HCT116 (cell line): ENCODE measurements around the gene ZYG11B. TPM values are rescaled to one million over a fixed set of nuclear protein-coding genes. Genes with fewer than 3 reads are reported as not detected.

Experiments
- ATAC-seq: fragments of 200-7000 bp; cut with Tn5 transposase; 2 replicates; pipeline ENCODE4 v1.9.1; 2020; ENCODE audit warnings: mild to moderate bottlenecking, moderate library complexity
- BruUV-seq: library from RNA; stranded (reverse); fragments of 400-500 nt; replicated peaks from 2 replicates; lab custom pipeline; 2021; lab: Mats Ljungman, UMichigan
- CTCF ChIA-PET: fragments of 300-600 bp; sonication (Branson Sonifier 250); formaldehyde crosslinking; loops from one replicate; lab custom pipeline; 2021; ENCODE audit warnings: antibody characterized with exemption; lab: Charles Lee
- POLR2A ChIA-PET: fragments of 300-600, 350-600 bp; sonication (Branson Sonifier 250); formaldehyde crosslinking; loops from one replicate; lab custom pipeline; 2021; ENCODE audit warnings: antibody characterized with exemption; lab: Charles Lee
- RAD21 ChIA-PET, 2 experiments: fragments of 300-600 bp; sonication (Branson Sonifier 250); formaldehyde crosslinking; loops; one replicate each; lab custom pipeline; 2023; ENCODE audit warnings: low total read pairs in 2 of 2; ENCODE audit not compliant: uncharacterized antibody in 2 of 2, unreplicated experiment in 2 of 2, low non-redundant PET in 1 of 2; lab: Charles Lee
- DNase-seq: peaks from one replicate; pipeline ENCODE4 v3.0.0-alpha.2; 2010; ENCODE audit warnings: low read depth, low spot score
- H2AFZ ChIP-seq: fragments of 200-600 bp; shearing (Covaris generic), sonication (generic); 2 replicates; pipeline ENCODE4 v1.6.1; 2017; ENCODE audit warnings: low read depth, mixed run types, mixed read lengths, antibody characterized with exemption, low read length; ENCODE audit not compliant: poor library complexity, severe bottlenecking
- H3K27ac ChIP-seq: 2 replicates; pipeline ENCODE4 v1.5.1; 2012; ENCODE audit warnings: low read depth, low read length
- H3K27me3 ChIP-seq: fragments of 200-600 bp; sonication (generic); 2 replicates; pipeline ENCODE4 v1.6.1; 2016; ENCODE audit warnings: mixed run types, low read length, mixed read lengths; ENCODE audit not compliant: insufficient read depth
- H3K36me3 ChIP-seq, 2 experiments: fragments of 200-500 bp in 1 of 2; fragments of 200-600 bp in 1 of 2; sonication (Bioruptor generic) in 1 of 2; sonication (generic) in 1 of 2; 2 replicates each; pipeline versions ENCODE4 v1.5.1 to v1.6.1; 2014 to 2016; ENCODE audit warnings: low read length in 2 of 2, inconsistent platforms in 1 of 2, mixed read lengths in 1 of 2, mixed run types in 1 of 2; ENCODE audit not compliant: insufficient read depth in 2 of 2, control insufficient read depth in 1 of 2
- H3K4me1 ChIP-seq, 2 experiments: fragments of 200-600 bp in 1 of 2; sonication (generic) in 1 of 2; 2 replicates each; pipeline versions ENCODE4 v1.5.1 to v1.6.1; 2012 to 2017; ENCODE audit warnings: low read length in 2 of 2, inconsistent platforms in 1 of 2, mild to moderate bottlenecking in 1 of 2, mixed read lengths in 1 of 2, mixed run types in 1 of 2, moderate library complexity in 1 of 2; ENCODE audit not compliant: insufficient read depth in 2 of 2, control insufficient read depth in 1 of 2
- H3K4me2 ChIP-seq: fragments of 200-600 bp; sonication (generic); 2 replicates; pipeline ENCODE4 v1.6.1; 2017; ENCODE audit warnings: mixed run types, low read length, mixed read lengths
- H3K4me3 ChIP-seq, 2 experiments: fragments of 200-600 bp in 1 of 2; sonication (generic) in 1 of 2; replicated peaks in 1 of 2; 2 replicates each; pipeline ENCODE4 v1.5.1; 2011 to 2016; ENCODE audit warnings: low read length in 2 of 2, control low read depth in 1 of 2, low read depth in 1 of 2, mild to moderate bottlenecking in 1 of 2, mixed read lengths in 1 of 2, mixed run types in 1 of 2
- H3K79me2 ChIP-seq: fragments of 200-600 bp; sonication (generic); 2 replicates; pipeline ENCODE4 v1.6.1; 2017; ENCODE audit warnings: mild to moderate bottlenecking, mixed run types, low read length, moderate library complexity, mixed read lengths; ENCODE audit not compliant: insufficient read depth
- H3K9ac ChIP-seq: fragments of 200-600 bp; sonication (generic); 2 replicates; pipeline ENCODE4 v1.6.1; 2016; ENCODE audit warnings: low read length, mixed read lengths
- H3K9me2 ChIP-seq: fragments of 200-600 bp; sonication (generic), shearing (Covaris generic); 2 replicates; pipeline ENCODE4 v1.6.1; 2017; ENCODE audit warnings: mixed run types, mild to moderate bottlenecking, moderate library complexity; ENCODE audit not compliant: insufficient read depth
- H3K9me3 ChIP-seq, 2 experiments: fragments of 200-500 bp in 1 of 2; fragments of 200-600 bp in 1 of 2; sonication (Bioruptor generic) in 1 of 2; sonication (generic) in 1 of 2; 2 replicates each; pipeline ENCODE4 v1.6.1; 2014 to 2017; ENCODE audit warnings: low read length in 2 of 2, mixed read lengths in 2 of 2, inconsistent platforms in 1 of 2, low read depth in 1 of 2, mild to moderate bottlenecking in 1 of 2, mixed run types in 1 of 2, moderate library complexity in 1 of 2; ENCODE audit not compliant: control insufficient read depth in 1 of 2, insufficient read depth in 1 of 2
- H4K20me1 ChIP-seq: fragments of 200-600 bp; sonication (generic), shearing (Covaris generic); 2 replicates; pipeline ENCODE4 v1.6.1; 2017; ENCODE audit warnings: mixed run types, mild to moderate bottlenecking, moderate library complexity; ENCODE audit not compliant: insufficient read depth
- ATF3 ChIP-seq: IDR thresholded peaks from 2 replicates; pipeline ENCODE4 v1.6.1; 2012
- CBX3 ChIP-seq: IDR thresholded peaks from 2 replicates; pipeline ENCODE4 v1.6.1; 2012; ENCODE audit warnings: low read depth
- CEBPB ChIP-seq: IDR thresholded peaks from 2 replicates; pipeline ENCODE4 v1.6.1; 2012; ENCODE audit warnings: low read depth
- CTCF ChIP-seq, 3 experiments: fragments of 200-600 bp in 1 of 3; sonication (generic) in 1 of 3; IDR thresholded peaks in 2 of 3; conservative IDR thresholded peaks in 1 of 3; 2 replicates each; pipeline ENCODE4 v1.5.1; 2012 to 2017; ENCODE audit warnings: low read depth in 2 of 3, low read length in 2 of 3, antibody characterized with exemption in 1 of 3, borderline replicate concordance in 1 of 3, control low read depth in 1 of 3, mild to moderate bottlenecking in 1 of 3, mixed read lengths in 1 of 3, mixed run types in 1 of 3, moderate library complexity in 1 of 3; ENCODE audit not compliant: insufficient read depth in 1 of 3
- ELF1 ChIP-seq: IDR thresholded peaks from 2 replicates; pipeline ENCODE4 v1.6.1; 2012; ENCODE audit warnings: low read depth, borderline replicate concordance
- EZH2 ChIP-seq: fragments of 200-600 bp; sonication (generic); IDR thresholded peaks from 2 replicates; pipeline ENCODE4 v1.6.1; 2017; ENCODE audit warnings: antibody characterized with exemption, mixed run types
- EZH2phosphoT487 ChIP-seq: fragments of 200-600 bp; IDR thresholded peaks from 2 replicates; pipeline ENCODE4 v1.6.1; 2018; ENCODE audit warnings: antibody characterized with exemption, borderline replicate concordance
- MAX ChIP-seq: IDR thresholded peaks from 2 replicates; pipeline ENCODE4 v1.6.1; 2012
- POLR2A ChIP-seq: IDR thresholded peaks from 2 replicates; pipeline ENCODE4 v1.7.0; 2011; ENCODE audit warnings: borderline replicate concordance; ENCODE audit not compliant: insufficient read depth, insufficient read length; ENCODE audit errors: extremely low read depth
- POLR2AphosphoS5 ChIP-seq: IDR thresholded peaks from 2 replicates; pipeline ENCODE4 v1.6.1; 2011; ENCODE audit warnings: mild to moderate bottlenecking, low read depth, low read length, moderate library complexity
- REST ChIP-seq: IDR thresholded peaks from 2 replicates; pipeline ENCODE4 v1.6.1; 2012; ENCODE audit warnings: low read depth
- SIN3A ChIP-seq: IDR thresholded peaks from 2 replicates; pipeline ENCODE4 v1.6.1; 2012; ENCODE audit warnings: low read depth
- SP1 ChIP-seq: IDR thresholded peaks from 2 replicates; pipeline ENCODE4 v1.6.1; 2012; ENCODE audit warnings: low read depth
- SRF ChIP-seq: IDR thresholded peaks from 2 replicates; pipeline ENCODE4 v1.6.1; 2012; ENCODE audit warnings: low read depth
- YY1 ChIP-seq: IDR thresholded peaks from 2 replicates; pipeline ENCODE4 v1.6.1; 2011; ENCODE audit warnings: low read length, low read depth, moderate library complexity, mild to moderate bottlenecking; ENCODE audit not compliant: insufficient replicate concordance; ENCODE audit errors: extremely low read depth
- ZFX ChIP-seq: fragments of 450-650 bp; IDR thresholded peaks from 2 replicates; pipeline ENCODE4 v1.6.1; 2017
- intact Hi-C: fragments of 100-400 bp; cut with micrococcal nuclease; formaldehyde crosslinking; loops from 2 replicates; pipeline ENCODE4 v1.10.0; 2022
- total RNA-seq: library from RNA; stranded (reverse); gene quantifications from one replicate; pipeline ENCODE4 v1.2.1, GENCODE V29; 2021; ENCODE audit not compliant: unreplicated experiment

The ZYG11B gene
- total RNA-seq, 1 experiment from 2014 or later = 20.7 TPM

- H3K36me3 ChIP-seq = 0 out of 4 replicates have a peak, but pooled peaks cover 0 to 2% of the 10 kb centered on the region in 2 experiments
- ATAC-seq (no peak), DNase-seq (no peak)
- TSS peak; percentile 58 for BruUV-seq
- H3K79me2 ChIP-seq = no peaks in the 10 kb centered on the region; the same call in 1 of the 2 replicates
- H3K27me3 ChIP-seq = no peaks in the 10 kb centered on the region
- H3K4me1 ChIP-seq = no peaks in the 10 kb centered on the region
- H3K9ac ChIP-seq = no peak overlapping the region
- no peak overlapping the region for H3K4me2 ChIP-seq
- no peak overlapping the region for H3K27ac ChIP-seq
- no peak overlapping the region for H2AFZ ChIP-seq
- H3K9me2 ChIP-seq = no peaks in the 10 kb centered on the region
- POLR2A ChIA-PET = no interaction called here
- RAD21 ChIA-PET = no interaction called here
- TF ChIP-seq ATF3 (no peak), CEBPB (no peak), ZFX (no peak), SP1 (no peak), MAX (no peak), EZH2 (no peak), REST (no peak), EZH2phosphoT487 (no peak), CTCF (IDR thresholded peaks at IDR 0.05 in 2 of 3, conservative IDR thresholded peaks at IDR 0.05 in 1 of 3; ENCODE audit: borderline replicate concordance in 1 of 3, insufficient read depth in 1 of 3, low read depth in 2 of 3, low read length in 2 of 3) (no peak), YY1 (no peak), POLR2A (no peak), CBX3 (no peak), ELF1 (no peak), SRF (no peak), POLR2AphosphoS5 (no peak), SIN3A (no peak)
- no peak overlapping the region for H3K4me3 ChIP-seq
- intact Hi-C loops = no loop called here
- no peaks in the 10 kb centered on the region for H3K9me3 ChIP-seq
- H4K20me1 ChIP-seq = 0 out of 2 replicates have a peak, but pooled peaks cover 6% of the 10 kb centered on the region
- CTCF ChIA-PET = no interaction called here
Measured at GRCh38 chr1:52771384-52771783, 45.1 kb downstream of the ZYG11B start.
